IMR-90 (cell line): Measurements from ENCODE around the gene CES3. TPM values are rescaled to one million over a fixed set of nuclear protein-coding genes. Genes with fewer than 3 reads are reported as not detected.

ENCODE experiments used
- ATAC-seq: fragments of 200-7000 bp; cut with Tn5 transposase; 2 replicates; pipeline ENCODE4 v1.9.1; 2020; ENCODE audit warnings: low read depth, mild to moderate bottlenecking, moderate library complexity
- BruUV-seq: library from RNA; stranded (reverse); fragments of 400-500 nt; replicated peaks from 2 replicates; lab custom pipeline; 2021; lab: Mats Ljungman, UMichigan
- CTCF ChIA-PET: fragments of 300-600 bp; formaldehyde crosslinking; extraction: SDS; loops from one replicate; lab custom pipeline; 2021; ENCODE audit warnings: antibody characterized with exemption; lab: Yijun Ruan, JAX
- POLR2A ChIA-PET: fragments of 300-600 bp; sonication (Branson Sonifier 250); formaldehyde crosslinking; loops from one replicate; lab custom pipeline; 2022; ENCODE audit warnings: antibody characterized with exemption; ENCODE audit not compliant: unreplicated experiment; lab: Charles Lee
- DNase-seq: peaks from one replicate; pipeline ENCODE4 v3.0.0; 2013
- H2AFZ ChIP-seq: replicated peaks from 2 replicates; pipeline ENCODE3; 2013; ENCODE audit warnings: low read length, mild to moderate bottlenecking; ENCODE audit not compliant: poor library complexity
- H2AK5ac ChIP-seq: 2 replicates; pipeline ENCODE4 v1.6.1; 2013; ENCODE audit warnings: low read depth, low read length, inconsistent platforms
- H2AK9ac ChIP-seq: replicated peaks from 2 replicates; pipeline ENCODE3; 2013; ENCODE audit warnings: mild to moderate bottlenecking, low read depth, low read length, moderate library complexity; ENCODE audit not compliant: poor library complexity
- H2BK120ac ChIP-seq: 2 replicates; pipeline ENCODE4 v1.6.1; 2013; ENCODE audit warnings: low read depth, low read length, inconsistent platforms
- H2BK15ac ChIP-seq: 3 replicates; pipeline ENCODE4 v1.6.1; 2013; ENCODE audit warnings: low read depth, low read length, inconsistent platforms
- H2BK20ac ChIP-seq: 2 replicates; pipeline ENCODE4 v1.6.1; 2013; ENCODE audit warnings: low read depth, mild to moderate bottlenecking, inconsistent platforms, low read length, moderate library complexity
- H2BK5ac ChIP-seq: 2 replicates; pipeline ENCODE4 v1.6.1; 2013; ENCODE audit warnings: mild to moderate bottlenecking, low read depth, low read length, inconsistent platforms; ENCODE audit not compliant: poor library complexity, severe bottlenecking
- H3K14ac ChIP-seq: replicated peaks from 2 replicates; pipeline ENCODE4 v1.6.1; 2013; ENCODE audit warnings: low read depth, low read length, inconsistent platforms
- H3K18ac ChIP-seq: 2 replicates; pipeline ENCODE4 v1.6.1; 2013; ENCODE audit warnings: low read depth, low read length, control low read depth
- H3K23ac ChIP-seq: 2 replicates; pipeline ENCODE4 v1.6.1; 2013; ENCODE audit warnings: low read depth, low read length, inconsistent platforms
- H3K27ac ChIP-seq: 2 replicates; pipeline ENCODE4 v1.5.1; 2013; ENCODE audit warnings: mild to moderate bottlenecking, control low read depth, low read length; ENCODE audit not compliant: insufficient read depth
- H3K27me3 ChIP-seq: 2 replicates; pipeline ENCODE4 v1.6.1; 2013; ENCODE audit warnings: low read length; ENCODE audit not compliant: control insufficient read depth, insufficient read depth
- H3K36me3 ChIP-seq: 2 replicates; pipeline ENCODE4 v1.6.1; 2013; ENCODE audit warnings: low read length, mixed read lengths; ENCODE audit not compliant: control insufficient read depth, insufficient read depth
- H3K4ac ChIP-seq: 2 replicates; pipeline ENCODE4 v1.6.1; 2013; ENCODE audit warnings: low read depth, low read length, inconsistent platforms
- H3K4me1 ChIP-seq: 2 replicates; pipeline ENCODE4 v1.6.1; 2013; ENCODE audit warnings: low read length, mixed read lengths; ENCODE audit not compliant: control insufficient read depth, insufficient read depth
- H3K4me2 ChIP-seq: 2 replicates; pipeline ENCODE4 v1.6.1; 2013; ENCODE audit warnings: low read depth, mild to moderate bottlenecking, control low read depth, low read length, moderate library complexity
- H3K4me3 ChIP-seq: 2 replicates; pipeline ENCODE4 v1.5.1; 2013; ENCODE audit warnings: low read depth, mild to moderate bottlenecking, control low read depth, low read length, moderate library complexity; ENCODE audit not compliant: insufficient read depth
- H3K56ac ChIP-seq: 2 replicates; pipeline ENCODE4 v1.6.1; 2013; ENCODE audit warnings: low read length, inconsistent platforms; ENCODE audit not compliant: insufficient read depth; ENCODE audit errors: extremely low read depth
- H3K79me1 ChIP-seq, 2 experiments: 2 replicates each; pipeline ENCODE4 v1.6.1; 2013; ENCODE audit warnings: low read length in 2 of 2, inconsistent platforms in 1 of 2, low read depth in 1 of 2
- H3K9ac ChIP-seq: 2 replicates; pipeline ENCODE4 v1.6.1; 2013; ENCODE audit warnings: low read depth, low read length, control low read depth
- H3K9me1 ChIP-seq: 2 replicates; pipeline ENCODE4 v1.6.1; 2013; ENCODE audit warnings: low read length, inconsistent platforms; ENCODE audit not compliant: insufficient read depth
- H3K9me3 ChIP-seq: 2 replicates; pipeline ENCODE4 v1.6.1; 2013; ENCODE audit warnings: low read length; ENCODE audit not compliant: control insufficient read depth, insufficient read depth
- H4K20me1 ChIP-seq: 2 replicates; pipeline ENCODE4 v1.6.1; 2013; ENCODE audit warnings: low read length, inconsistent platforms; ENCODE audit not compliant: insufficient read depth
- H4K5ac ChIP-seq: 2 replicates; pipeline ENCODE4 v1.6.1; 2013; ENCODE audit warnings: mild to moderate bottlenecking, low read depth, low read length, control low read depth
- H4K8ac ChIP-seq, 2 experiments: 2 replicates each; pipeline ENCODE4 v1.6.1; 2013; ENCODE audit warnings: low read depth in 2 of 2, low read length in 2 of 2, control low read depth in 1 of 2, inconsistent platforms in 1 of 2
- H4K91ac ChIP-seq: 2 replicates; pipeline ENCODE4 v1.6.1; 2013; ENCODE audit warnings: low read depth, low read length, inconsistent platforms; ENCODE audit not compliant: insufficient read depth
- BHLHE40 ChIP-seq: fragments of 150-350 bp; IDR thresholded peaks from 2 replicates; pipeline ENCODE4 v1.6.1; 2016; ENCODE audit warnings: mild to moderate bottlenecking, low read depth, low read length
- CHD1 ChIP-seq: IDR thresholded peaks from 2 replicates; pipeline ENCODE4 v1.6.1; 2012; ENCODE audit warnings: low read depth, low read length, improper control_type of control experiment
- CTCF ChIP-seq: conservative IDR thresholded peaks from 2 replicates; pipeline ENCODE4 v1.5.1; 2012; ENCODE audit warnings: mild to moderate bottlenecking, low read depth, low read length, improper control_type of control experiment
- MAZ ChIP-seq: IDR thresholded peaks from 2 replicates; pipeline ENCODE4 v1.6.1; 2012; ENCODE audit warnings: low read depth, mild to moderate bottlenecking, low read length, improper control_type of control experiment, moderate library complexity, borderline replicate concordance
- MXI1 ChIP-seq: IDR thresholded peaks from 2 replicates; pipeline ENCODE4 v1.6.1; 2012; ENCODE audit warnings: low read depth, mild to moderate bottlenecking, low read length, moderate library complexity, borderline replicate concordance
- RAD21 ChIP-seq: IDR thresholded peaks from 2 replicates; pipeline ENCODE4 v1.6.1; 2012; ENCODE audit warnings: low read length, improper control_type of control experiment
- RCOR1 ChIP-seq: IDR thresholded peaks from 2 replicates; pipeline ENCODE4 v1.6.1; 2012; ENCODE audit warnings: mild to moderate bottlenecking, low read length, improper control_type of control experiment; ENCODE audit not compliant: insufficient replicate concordance
- SMC3 ChIP-seq: fragments of 150-350 bp; IDR thresholded peaks from 2 replicates; pipeline ENCODE4 v1.6.1; 2016; ENCODE audit warnings: low read depth, mild to moderate bottlenecking, antibody characterized with exemption, low read length, moderate library complexity
- WGBS, 2 experiments: methylation state at CpG; one replicate each; pipeline versions ENCODE4 v1.1.5 to v1.1.7; 2013; ENCODE audit warnings: missing lambda C conversion rate in 2 of 2; ENCODE audit not compliant: insufficient read length in 1 of 2; ENCODE audit errors: extremely low coverage in 2 of 2; 5-methylcytosine and 5-hydroxymethylcytosine counted together
- dilution Hi-C: fragments of 300-500 bp; cut with HindIII; formaldehyde crosslinking; loops from one replicate; pipeline ENCODE4 v1.14.3; 2018; ENCODE audit warnings: low sequenced_read_pairs; ENCODE audit not compliant: unreplicated experiment
- in situ Hi-C: fragments of 300-500 bp; cut with MboI; formaldehyde crosslinking; loops from 3 replicates; pipeline ENCODE4 v1.14.3; 2019; ENCODE audit warnings: low sequenced_read_pairs, inconsistent platforms, mixed read lengths
- intact Hi-C: fragments of 100-400 bp; cut with micrococcal nuclease; formaldehyde crosslinking; loops from 2 replicates; pipeline ENCODE4 v1.10.0; 2022
- polyA plus RNA-seq, 3 experiments: library from polyadenylated mRNA; depleted of rRNA; stranded (reverse); fragments of >200 nt; gene quantifications; 2 replicates each; pipeline ENCODE4 v1.2.3, GENCODE V29; 2012; ENCODE audit warnings: low replicate concordance in 1 of 3
- total RNA-seq: library from RNA; depleted of rRNA; stranded (reverse); fragments of >200 nt; gene quantifications from 2 replicates; pipeline ENCODE4 v1.2.3, GENCODE V29; 2012
- TF ChIP-seq, protein P1 (sequence below): fragments of 150-350 bp; IDR thresholded peaks from 2 replicates; pipeline ENCODE4 v1.6.1; 2016; ENCODE audit warnings: low read depth, mild to moderate bottlenecking, low read length, moderate library complexity, borderline replicate concordance

Gene CES3
- total and polyA plus RNA-seq, 2 of the 4 experiments (the other 2 are of a cell fraction): 0.03 TPM; not detected in 1

DNA sequence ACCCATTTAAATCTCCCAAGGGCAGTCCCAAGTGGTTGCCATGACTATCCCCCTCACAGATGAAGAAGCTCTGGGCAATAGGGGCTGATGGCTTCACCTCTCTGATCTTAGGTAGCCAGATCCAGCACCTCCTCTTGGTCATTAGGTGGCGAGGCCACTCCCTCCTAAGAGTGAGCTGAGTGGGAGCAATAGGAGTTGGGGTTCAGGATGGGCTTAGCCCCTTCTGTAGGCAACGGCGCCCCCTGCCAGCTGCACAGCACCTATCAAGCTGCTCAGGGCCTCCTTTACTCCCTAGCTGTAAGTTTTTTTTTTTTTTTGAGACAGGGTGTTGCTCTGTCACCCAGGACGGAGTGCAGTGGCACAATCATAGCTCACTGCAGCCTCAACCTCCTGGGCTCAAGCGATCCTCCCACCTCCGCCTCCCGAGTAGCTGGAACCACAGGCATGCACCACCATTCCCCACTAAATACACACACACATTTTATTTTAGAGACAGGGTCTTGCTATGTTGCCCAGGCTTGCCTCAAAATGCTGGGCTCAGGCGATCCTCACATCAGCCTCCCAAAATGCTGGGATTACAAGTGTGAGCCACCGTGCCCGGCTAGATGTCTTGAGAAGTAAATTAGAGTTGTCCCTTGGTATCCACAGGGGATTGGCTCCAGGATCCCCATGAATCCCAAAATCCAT, 32.2 kb upstream of the CES3 start:
- Histone ChIP-seq H3K9me3 (no peaks in the 10 kb centered on the region), H3K9me1 (peaks cover 36% of the 10 kb centered on the region), H2BK120ac (peak overlapping the region; percentile 65; the same call in 1 of the 2 replicates), H3K56ac (no peak overlapping the region), H4K20me1 (peaks cover 19% of the 10 kb centered on the region), H2BK20ac (peak overlapping the region; percentile 80; the same call in 1 of the 2 replicates), H3K9ac (no peak overlapping the region), H3K4ac (peak overlapping the region; percentile 45; the same call in 1 of the 2 replicates), H3K4me1 (peaks cover 28% of the 10 kb centered on the region), H3K27ac (no peak overlapping the region), H3K79me1 (peaks cover 11 to 21% of the 10 kb centered on the region in 2 experiments), H3K36me3 (peaks cover 8% of the 10 kb centered on the region), H3K14ac (no peak overlapping the region), H4K91ac (peak overlapping the region; percentile 15; the same call in 1 of the 2 replicates), H2AK5ac (peak overlapping the region; percentile 87; the same call in 1 of the 2 replicates), H3K4me3 (no peak overlapping the region), H2AFZ (peak overlapping the region; percentile 15), H2BK5ac (peak overlapping the region; percentile 72), H3K27me3 (peaks cover 6% of the 10 kb centered on the region; the same call in 1 of the 2 replicates), H4K8ac (peak overlapping the region in 1 of 2 experiments; percentile 44; a peak in 1 of 4 replicates), H3K23ac (no peak overlapping the region), H3K18ac (no peak overlapping the region), H2AK9ac (no peak overlapping the region), H4K5ac (no peak overlapping the region; the same call in 1 of the 2 replicates), H2BK15ac (peak overlapping the region; percentile 23; the same call in 1 of the 3 replicates), H3K4me2 (no peak overlapping the region)
- intact Hi-C loops (no loop called here), dilution Hi-C loops (no loop called here), in situ Hi-C loops (no loop called here)
- BruUV-seq: no TSS peak
- DNase-seq (peak; percentile 35), ATAC-seq (peak; percentile 13; the same call in 1 of the 2 replicates)
- ChIA-PET CTCF (interaction anchor here (0.6 to 1.7 kb wide), 12 partner anchors 10 to 666 kb away, joined by 3 to 20 read pairs (median 3); partner anchors contain the start of genes CDH16 and NAE1), POLR2A (interaction anchor here (0.6 to 1.3 kb wide), 2 partner anchors 34 to 315 kb away, joined by 3 to 4 read pairs; no protein-coding TSS in a partner anchor)
- TF ChIP-seq CHD1 (no peak), BHLHE40 (no peak), CTCF (peak; percentile 51), MXI1 (no peak), RCOR1 (no peak), MAZ (0 out of 2 replicates have a peak, but pooled peaks have one; percentile 17), SMC3 (peak; percentile 58), RAD21 (peak; percentile 59)
- TF ChIP-seq, protein P1, sequence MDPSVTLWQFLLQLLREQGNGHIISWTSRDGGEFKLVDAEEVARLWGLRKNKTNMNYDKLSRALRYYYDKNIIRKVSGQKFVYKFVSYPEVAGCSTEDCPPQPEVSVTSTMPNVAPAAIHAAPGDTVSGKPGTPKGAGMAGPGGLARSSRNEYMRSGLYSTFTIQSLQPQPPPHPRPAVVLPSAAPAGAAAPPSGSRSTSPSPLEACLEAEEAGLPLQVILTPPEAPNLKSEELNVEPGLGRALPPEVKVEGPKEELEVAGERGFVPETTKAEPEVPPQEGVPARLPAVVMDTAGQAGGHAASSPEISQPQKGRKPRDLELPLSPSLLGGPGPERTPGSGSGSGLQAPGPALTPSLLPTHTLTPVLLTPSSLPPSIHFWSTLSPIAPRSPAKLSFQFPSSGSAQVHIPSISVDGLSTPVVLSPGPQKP: no peak
- WGBS, 2 experiments: 75% methylated on average over 2 of the region's 10 CpGs; no CpG with 5 or more reads in 1 of the 2 experiments
